Coronary artery (tissue), 2 donors: ENCODE measurements around the gene C19orf81.

Source experiments
- DNase-seq: peaks from one replicate; pipeline ENCODE4 v3.0.0-alpha.2; 2017; ENCODE audit warnings: low spot score
- H3K27ac ChIP-seq, 2 donors: fragments of 200-600 bp; sonication (generic); one replicate each; pipeline ENCODE4 v1.5.1; 2016 to 2019
- H3K4me3 ChIP-seq: fragments of 200-600 bp; sonication (generic); 2 replicates; pipeline ENCODE4 v1.5.1; 2016; ENCODE audit warnings: mild to moderate bottlenecking, moderate library complexity
- TF ChIP-seq, protein P1 (sequence below): fragments of 200-600 bp; sonication (generic); IDR thresholded peaks from one replicate; pipeline ENCODE4 v1.5.1; 2019; ENCODE audit warnings: antibody characterized with exemption

The C19orf81 gene

DNA sequence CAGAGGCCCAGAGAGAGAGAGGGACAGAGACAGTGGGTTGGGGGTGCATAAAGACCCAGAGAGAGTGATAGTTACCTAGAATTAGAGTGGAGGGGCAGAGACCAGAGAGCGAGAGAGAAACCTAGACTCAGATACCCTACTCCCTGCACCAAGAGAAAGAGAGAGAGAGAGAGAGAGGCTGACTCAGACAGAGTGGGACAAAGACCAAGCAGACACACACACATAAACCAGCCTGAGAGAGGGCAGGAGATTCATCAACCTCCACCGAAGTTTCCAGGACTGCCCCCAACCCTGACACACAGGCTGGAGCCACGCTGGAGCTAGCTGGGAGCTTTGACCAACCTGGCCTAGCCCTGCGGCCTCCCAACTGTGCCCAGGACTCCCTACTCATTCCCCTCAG lies 22.4 kb upstream of the C19orf81 start:
- no peak overlapping the region for H3K4me3 ChIP-seq
- DNase-seq: no peak

DNA sequence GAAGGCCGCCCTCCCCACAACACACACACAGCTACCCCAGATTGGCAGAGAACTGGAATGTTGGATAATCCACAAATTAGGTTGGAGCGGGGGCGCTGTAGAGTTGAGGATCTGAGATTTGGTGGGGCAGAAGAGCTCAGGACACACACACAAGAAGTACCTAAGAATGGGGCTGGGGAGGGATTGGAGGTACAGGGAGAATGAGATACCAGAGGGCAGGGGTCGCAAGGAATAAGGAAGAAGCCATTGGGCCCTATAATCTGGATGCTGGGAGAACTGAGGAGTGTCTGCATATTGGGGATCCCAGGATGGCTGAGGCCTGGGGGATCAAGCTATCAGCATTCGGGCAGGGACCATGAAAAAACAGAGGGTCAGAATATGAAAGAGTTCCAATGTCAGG lies 21.1 kb upstream of the C19orf81 start:
- Histone ChIP-seq H3K27ac (no peak overlapping the region), H3K4me3 (no peak overlapping the region)
- no peak for DNase-seq

More for the DNA sequence above, 22.4 kb upstream of the C19orf81 start:
- no peak overlapping the region for H3K27ac ChIP-seq
- TF ChIP-seq, protein P1, sequence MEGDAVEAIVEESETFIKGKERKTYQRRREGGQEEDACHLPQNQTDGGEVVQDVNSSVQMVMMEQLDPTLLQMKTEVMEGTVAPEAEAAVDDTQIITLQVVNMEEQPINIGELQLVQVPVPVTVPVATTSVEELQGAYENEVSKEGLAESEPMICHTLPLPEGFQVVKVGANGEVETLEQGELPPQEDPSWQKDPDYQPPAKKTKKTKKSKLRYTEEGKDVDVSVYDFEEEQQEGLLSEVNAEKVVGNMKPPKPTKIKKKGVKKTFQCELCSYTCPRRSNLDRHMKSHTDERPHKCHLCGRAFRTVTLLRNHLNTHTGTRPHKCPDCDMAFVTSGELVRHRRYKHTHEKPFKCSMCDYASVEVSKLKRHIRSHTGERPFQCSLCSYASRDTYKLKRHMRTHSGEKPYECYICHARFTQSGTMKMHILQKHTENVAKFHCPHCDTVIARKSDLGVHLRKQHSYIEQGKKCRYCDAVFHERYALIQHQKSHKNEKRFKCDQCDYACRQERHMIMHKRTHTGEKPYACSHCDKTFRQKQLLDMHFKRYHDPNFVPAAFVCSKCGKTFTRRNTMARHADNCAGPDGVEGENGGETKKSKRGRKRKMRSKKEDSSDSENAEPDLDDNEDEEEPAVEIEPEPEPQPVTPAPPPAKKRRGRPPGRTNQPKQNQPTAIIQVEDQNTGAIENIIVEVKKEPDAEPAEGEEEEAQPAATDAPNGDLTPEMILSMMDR: no peak

DNA sequence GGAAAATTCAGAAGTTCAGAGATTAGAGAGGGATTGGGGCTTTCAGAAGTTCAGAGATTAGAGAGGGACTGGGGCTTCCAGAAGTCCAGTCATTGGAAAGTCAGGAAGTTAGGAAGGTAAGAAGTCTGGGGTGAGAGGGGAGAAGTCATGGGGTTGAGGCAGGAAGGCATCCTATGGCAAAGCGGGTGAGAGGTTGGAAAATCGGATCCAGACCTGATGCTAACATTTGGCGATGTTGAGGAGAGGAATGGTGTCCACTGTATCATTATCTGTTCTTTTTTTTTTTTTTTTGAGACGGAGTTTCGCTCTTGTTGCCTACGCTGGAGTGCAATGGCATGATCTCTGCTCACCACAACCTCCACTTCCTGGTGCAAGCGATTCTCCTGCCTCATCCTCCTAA lies 20.7 kb upstream of the C19orf81 start:
- TF ChIP-seq, protein P1: no peak
- no peak overlapping the region for H3K27ac ChIP-seq
- H3K4me3 ChIP-seq: no peak overlapping the region
- no peak for DNase-seq

More for the DNA sequence above, 21.1 kb upstream of the C19orf81 start:
- TF ChIP-seq, protein P1: no peak

DNA sequence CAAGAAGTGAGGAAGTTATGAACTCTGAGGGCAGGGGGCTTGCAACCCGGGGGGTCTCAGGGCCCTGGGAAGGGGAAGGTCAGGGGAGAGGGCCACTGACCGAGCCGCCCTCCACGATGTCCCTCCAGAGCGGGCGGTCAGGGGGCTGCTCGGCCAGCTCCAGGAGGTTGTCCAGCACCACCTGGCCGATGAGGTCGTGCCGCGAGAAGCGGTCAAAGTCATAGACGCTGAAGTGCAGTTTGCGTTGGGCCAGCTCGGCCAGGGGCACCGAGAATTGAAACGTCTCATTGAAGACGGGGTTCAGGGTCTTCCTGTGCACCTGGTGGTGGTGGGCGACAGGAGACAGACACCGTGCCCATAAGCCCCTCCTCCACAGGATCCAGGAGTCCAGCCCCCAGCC lies 20.1 kb upstream of the C19orf81 start:
- no peak for DNase-seq
- Histone ChIP-seq H3K27ac (no peak overlapping the region), H3K4me3 (no peak overlapping the region)
- TF ChIP-seq, protein P1: no peak

DNA sequence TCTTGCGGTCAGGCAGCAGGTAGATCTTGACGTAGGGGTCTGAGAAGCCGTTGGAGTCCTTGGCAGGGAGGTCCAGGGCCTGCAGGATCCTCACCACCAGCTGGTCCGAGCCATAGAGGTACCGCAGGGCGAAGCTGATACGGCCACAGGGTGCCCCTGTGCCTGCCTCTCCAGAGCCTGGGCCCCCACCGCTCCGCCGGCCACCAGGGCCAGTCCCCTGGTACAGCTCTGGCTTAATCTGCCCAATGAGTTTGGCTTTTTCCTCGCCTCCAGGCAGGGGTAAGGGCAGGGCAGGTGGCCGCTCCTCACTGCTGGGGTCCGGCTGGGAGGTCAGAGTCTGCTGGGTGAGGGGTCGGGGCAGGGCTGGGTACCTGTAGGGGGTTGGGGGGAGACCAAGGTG lies 19.4 kb upstream of the C19orf81 start:
- TF ChIP-seq, protein P1: no peak
- DNase-seq: no peak
- H3K27ac ChIP-seq: no peak overlapping the region

DNA sequence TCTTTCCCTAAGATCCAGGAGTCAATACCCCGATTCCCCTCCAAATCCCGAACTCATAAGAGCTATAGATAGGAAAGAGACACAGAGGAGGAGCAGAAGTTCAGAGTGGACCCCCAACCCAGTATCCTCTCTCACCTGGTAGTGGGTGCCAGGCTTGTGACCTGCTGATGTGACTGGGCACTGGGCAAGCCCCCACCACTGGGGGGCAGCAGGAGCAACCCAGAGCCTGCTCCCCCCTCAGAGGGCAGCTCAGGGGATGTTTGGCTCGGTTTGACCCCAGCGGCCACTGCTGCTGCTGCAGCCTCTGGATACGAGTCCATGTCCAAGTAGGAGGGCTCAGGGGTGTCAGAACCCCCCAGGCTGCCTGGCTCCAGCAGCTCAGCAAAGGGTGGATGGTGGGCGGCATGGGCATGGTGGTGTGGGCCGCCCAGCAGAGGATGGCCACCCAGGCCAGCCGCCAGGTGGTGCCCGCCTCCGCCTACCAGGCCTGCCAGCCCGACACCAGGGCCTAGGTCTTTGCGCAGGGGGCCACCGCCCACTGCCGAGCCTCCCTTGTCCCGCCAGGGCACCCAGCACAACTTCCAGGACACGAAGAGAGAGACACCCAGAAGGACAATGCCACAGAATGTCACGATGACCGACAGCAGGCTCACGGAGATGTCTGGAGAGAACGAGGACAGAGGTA lies 17.0 kb upstream of the C19orf81 start:
- Histone ChIP-seq H3K27ac (no peak overlapping the region), H3K4me3 (no peak overlapping the region)
- TF ChIP-seq, protein P1: no peak
- DNase-seq: no peak

More for the DNA sequence above, 19.4 kb upstream of the C19orf81 start:
- no peak overlapping the region for H3K4me3 ChIP-seq

DNA sequence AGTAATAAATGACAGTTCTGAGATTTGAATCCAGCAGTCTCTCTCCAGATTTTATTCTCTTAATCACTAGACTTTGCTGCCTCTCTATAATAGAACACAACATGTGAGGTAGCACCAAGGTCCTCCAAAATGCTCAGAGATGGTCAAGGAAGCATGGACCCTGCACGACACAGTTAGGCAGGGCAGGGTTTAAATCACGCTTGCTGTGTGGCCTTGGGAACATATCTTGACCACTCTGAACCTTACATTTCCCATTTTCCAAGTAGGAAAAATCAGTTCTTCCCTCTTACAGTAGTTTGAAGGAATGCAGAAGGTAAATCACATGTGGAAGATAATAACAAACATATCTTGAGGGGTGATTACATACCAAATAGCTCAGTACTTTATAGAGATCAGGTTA lies 15.9 kb upstream of the C19orf81 start:
- Histone ChIP-seq H3K27ac (no peak overlapping the region), H3K4me3 (no peak overlapping the region)
- no peak for DNase-seq
- TF ChIP-seq, protein P1: no peak
